K562 (cell line): ENCODE data around the gene FCHSD1. TPM values are rescaled to one million over a fixed set of nuclear protein-coding genes. Genes with fewer than 3 reads are reported as not detected.

Experiments used
- ARHGAP35 ChIP-seq: fragments of 450-650 bp; IDR thresholded peaks from 2 replicates; pipeline ENCODE4 v1.6.1; 2018; ENCODE audit not compliant: partially characterized antibody
- CBX3 ChIP-seq, 2 experiments: IDR thresholded peaks; 1 replicate in 1 of 2; 2 replicates in 1 of 2; pipeline ENCODE4 v1.6.1; 2012; ENCODE audit warnings: inconsistent platforms in 2 of 2, low read length in 2 of 2, borderline replicate concordance in 1 of 2, control low read depth in 1 of 2
- CBX8 ChIP-seq: fragments of 200-600 bp; sonication (generic); IDR thresholded peaks from 2 replicates; pipeline ENCODE4 v1.6.1; 2012; ENCODE audit warnings: borderline replicate concordance, mixed run types, low read depth, mild to moderate bottlenecking, moderate library complexity, mixed read lengths, low read length, control low read depth, inconsistent platforms; ENCODE audit not compliant: poor library complexity, severe bottlenecking; ENCODE audit errors: extremely low read depth
- FOSL1 ChIP-seq: fragments of 200-800 bp; sonication (Bioruptor generic); conservative IDR thresholded peaks from 2 replicates; pipeline ENCODE4 v1.6.1; 2016; ENCODE audit warnings: missing genetic modification characterization, missing compliant biosample characterization
- FOXA3 ChIP-seq, 2 experiments: fragments of 450-650 bp in 1 of 2; sonication (generic) in 1 of 2; formaldehyde crosslinking; IDR thresholded peaks in 1 of 2; conservative IDR thresholded peaks in 1 of 2; 2 replicates each; pipeline versions ENCODE4 v1.4.0 to v1.8.0; 2020 to 2022; ENCODE audit warnings: mild to moderate bottlenecking in 2 of 2, missing genetic modification reagents in 1 of 2
- FOXJ2 ChIP-seq: fragments of 200-800 bp; sonication (Bioruptor generic); IDR thresholded peaks from 2 replicates; pipeline ENCODE4 v1.6.1; 2016; ENCODE audit warnings: missing genetic modification characterization, missing compliant biosample characterization
- FOXJ3 ChIP-seq: sonication (generic); formaldehyde crosslinking; IDR thresholded peaks from 2 replicates; pipeline ENCODE4 v1.4.0; 2020; ENCODE audit warnings: mild to moderate bottlenecking, missing genetic modification reagents
- GTF2E2 ChIP-seq: fragments of 200-800 bp; sonication (Bioruptor generic); IDR thresholded peaks from 2 replicates; pipeline ENCODE4 v1.6.1; 2016; ENCODE audit warnings: missing genetic modification characterization, missing compliant biosample characterization
- HDAC1 ChIP-seq, 2 experiments: fragments of 450-650 bp; IDR thresholded peaks; 2 replicates each; pipeline ENCODE4 v1.6.1; 2016 to 2017; ENCODE audit warnings: inconsistent platforms in 1 of 2, mild to moderate bottlenecking in 1 of 2, moderate library complexity in 1 of 2
- HNRNPL ChIP-seq: fragments of 200-400 bp; formaldehyde crosslinking; IDR thresholded peaks from 2 replicates; pipeline ENCODE4 v1.6.1; 2017; ENCODE audit warnings: low read depth, mild to moderate bottlenecking, low read length
- HSF4 ChIP-seq: fragments of 250-450 bp; sonication (Bioruptor Pico); IDR thresholded peaks from 2 replicates; pipeline ENCODE4 v2.1.2; 2022; ENCODE audit warnings: mild to moderate bottlenecking, moderate library complexity, borderline replicate concordance
- KDM2B ChIP-seq: fragments of 250-450 bp; sonication (Bioruptor Pico); IDR thresholded peaks from 2 replicates; pipeline ENCODE4 v1.8.0; 2021; ENCODE audit warnings: mild to moderate bottlenecking, moderate library complexity
- LEF1 ChIP-seq: fragments of 450-650 bp; IDR thresholded peaks from 2 replicates; pipeline ENCODE4 v1.6.1; 2016; ENCODE audit warnings: mild to moderate bottlenecking
- MCM2 ChIP-seq: fragments of 450-650 bp; IDR thresholded peaks from 2 replicates; pipeline ENCODE4 v1.6.1; 2017; ENCODE audit warnings: low read depth, mild to moderate bottlenecking
- MEIS2 ChIP-seq: fragments of 450-650 bp; IDR thresholded peaks from 2 replicates; pipeline ENCODE4 v1.6.1; 2014; ENCODE audit warnings: mild to moderate bottlenecking; ENCODE audit not compliant: partially characterized antibody
- MIER1 ChIP-seq: fragments of 450-650 bp; IDR thresholded peaks from 2 replicates; pipeline ENCODE4 v1.6.1; 2016; ENCODE audit warnings: antibody characterized with exemption, mild to moderate bottlenecking, low read depth
- NCOA6 ChIP-seq: fragments of 450-650 bp; IDR thresholded peaks from 2 replicates; pipeline ENCODE4 v1.6.1; 2017; ENCODE audit warnings: mild to moderate bottlenecking
- NFATC3 ChIP-seq: fragments of 450-650 bp; IDR thresholded peaks from 2 replicates; pipeline ENCODE4 v1.6.1; 2017; ENCODE audit warnings: mild to moderate bottlenecking
- PHTF2 ChIP-seq: fragments of 250-450 bp; sonication (Bioruptor Pico); IDR thresholded peaks from 2 replicates; pipeline ENCODE4 v1.5.0; 2021; ENCODE audit warnings: mild to moderate bottlenecking
- PKNOX1 ChIP-seq: fragments of 450-650 bp; IDR thresholded peaks from 2 replicates; pipeline ENCODE4 v1.6.1; 2016
- SIN3B ChIP-seq: fragments of 450-650 bp; IDR thresholded peaks from 2 replicates; pipeline ENCODE4 v1.6.1; 2017; ENCODE audit warnings: low read depth, mild to moderate bottlenecking, moderate library complexity
- SOX6 ChIP-seq: fragments of 450-650 bp; IDR thresholded peaks from 2 replicates; pipeline ENCODE4 v1.6.1; 2014; ENCODE audit warnings: mild to moderate bottlenecking
- SREBF1 ChIP-seq: fragments of 150-350 bp; IDR thresholded peaks from 2 replicates; pipeline ENCODE4 v1.6.1; 2014; ENCODE audit warnings: antibody characterized with exemption, low read depth, low read length, borderline replicate concordance
- TAF1 ChIP-seq: IDR thresholded peaks from 2 replicates; pipeline ENCODE4 v1.6.1; 2011; ENCODE audit warnings: mild to moderate bottlenecking, low read length, moderate library complexity; ENCODE audit not compliant: insufficient read depth, control insufficient read depth, severe bottlenecking; ENCODE audit errors: extremely low read depth
- TCF15 ChIP-seq: fragments of 250-450 bp; sonication (Bioruptor Pico); IDR thresholded peaks from 2 replicates; pipeline ENCODE4 v1.8.0; 2022; ENCODE audit warnings: moderate library complexity, mild to moderate bottlenecking, inconsistent platforms
- TFAM ChIP-seq: fragments of 250-450 bp; sonication (Bioruptor Pico); conservative IDR thresholded peaks from 2 replicates; pipeline ENCODE4 v1.5.0; 2021; ENCODE audit warnings: mild to moderate bottlenecking, moderate library complexity
- TRIM28 ChIP-seq: fragments of 450-650 bp; IDR thresholded peaks from 2 replicates; pipeline ENCODE4 v1.6.1; 2017
- ZNF239 ChIP-seq: fragments of 250-450 bp; sonication (Bioruptor Pico); IDR thresholded peaks from 2 replicates; pipeline ENCODE4 v1.4.0; 2020; ENCODE audit warnings: mild to moderate bottlenecking
- polyA plus RNA-seq, 8 experiments: library from polyadenylated mRNA; depleted of rRNA in 4 of 8; stranded (reverse) in 5 of 8; unstranded in 3 of 8; fragments of >200 nt; fragmentation: Nextera tagmentation in 2 of 8; fragmentation: Illumina TruSeq in 1 of 8; extraction: Ambion mirVana in 2 of 8; extraction: Trizol in 1 of 8; gene quantifications; 2 replicates each; pipeline versions ENCODE4 v1.2.1 to v1.2.3, GENCODE V29; 2011 to 2014; ENCODE audit warnings: inconsistent platforms in 1 of 8, missing spikeins in 1 of 8
- total RNA-seq, 7 experiments: library from RNA; depleted of rRNA in 6 of 7; stranded (reverse); fragments of >200 nt in 6 of 7; fragmentation: Illumina TruSeq in 2 of 7; extraction: Trizol in 2 of 7; gene quantifications; 2 replicates each; pipeline versions ENCODE4 v1.2.1 to v1.2.3, GENCODE V29; 2011 to 2021; ENCODE audit warnings: low replicate concordance in 1 of 7
- TF ChIP-seq, protein P1 (sequence below): fragments of 200-800 bp; sonication (Bioruptor generic); IDR thresholded peaks from 2 replicates; pipeline ENCODE4 v1.6.1; 2017; ENCODE audit warnings: missing genetic modification characterization, missing compliant biosample characterization

FCHSD1 gene
- total and polyA plus RNA-seq, 9 of the 15 experiments (the other 6 are each of a cell fraction or from before 2014, with no cell fraction given): 0.35 to 37.5 (median 13.6) TPM

GRCh38 chr5:141691867-141692532 lies 40.8 kb upstream of the FCHSD1 start (continued):
- TF ChIP-seq, protein P1, sequence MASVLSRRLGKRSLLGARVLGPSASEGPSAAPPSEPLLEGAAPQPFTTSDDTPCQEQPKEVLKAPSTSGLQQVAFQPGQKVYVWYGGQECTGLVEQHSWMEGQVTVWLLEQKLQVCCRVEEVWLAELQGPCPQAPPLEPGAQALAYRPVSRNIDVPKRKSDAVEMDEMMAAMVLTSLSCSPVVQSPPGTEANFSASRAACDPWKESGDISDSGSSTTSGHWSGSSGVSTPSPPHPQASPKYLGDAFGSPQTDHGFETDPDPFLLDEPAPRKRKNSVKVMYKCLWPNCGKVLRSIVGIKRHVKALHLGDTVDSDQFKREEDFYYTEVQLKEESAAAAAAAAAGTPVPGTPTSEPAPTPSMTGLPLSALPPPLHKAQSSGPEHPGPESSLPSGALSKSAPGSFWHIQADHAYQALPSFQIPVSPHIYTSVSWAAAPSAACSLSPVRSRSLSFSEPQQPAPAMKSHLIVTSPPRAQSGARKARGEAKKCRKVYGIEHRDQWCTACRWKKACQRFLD (CRISPR knock-in tag): no peak; the same call in 1 of the 2 replicates
- no peak for TF ChIP-seq HNRNPL
- no peak for TF ChIP-seq MCM2
- 0 out of 2 replicates have a peak, but pooled peaks have one; percentile 32 for TF ChIP-seq SREBF1
- TF ChIP-seq GTF2E2 (tag): no peak; the same call in none of the 2 replicates
- TF ChIP-seq PHTF2 (CRISPR knock-in tag): no peak
- no peak for TF ChIP-seq ZNF239
- no peak for TF ChIP-seq TAF1
- TF ChIP-seq MEIS2: no peak
- TF ChIP-seq HSF4 (CRISPR knock-in tag): no peak
- no peak for TF ChIP-seq TRIM28
- TF ChIP-seq LEF1: no peak
- no peak for TF ChIP-seq NCOA6
- TF ChIP-seq PKNOX1: no peak
- no peak for TF ChIP-seq FOXA3 (CRISPR knock-in tag; conservative IDR thresholded peaks at IDR 0.05 in 1 of 2, IDR thresholded peaks at IDR 0.05 in 1 of 2)
- no peak for TF ChIP-seq CBX8
- no peak for TF ChIP-seq ARHGAP35
- TF ChIP-seq SOX6: no peak
- TF ChIP-seq SIN3B: peak; percentile 72
- no peak for TF ChIP-seq TCF15
- TF ChIP-seq HDAC1 (IDR thresholded peaks at IDR 0.05): no peak
- no peak for TF ChIP-seq KDM2B (CRISPR knock-in tag)
- TF ChIP-seq MIER1: 0 out of 2 replicates have a peak, but pooled peaks have one; percentile 47
- 0 out of 2 replicates have a peak, but pooled peaks have one; percentile 16 for TF ChIP-seq FOSL1 (tag)
- no peak for TF ChIP-seq NFATC3
- TF ChIP-seq TFAM (CRISPR knock-in tag): no peak
- 0 out of 3 replicates have a peak, but pooled peaks of 1 of the 2 experiments have one; percentile 42 for TF ChIP-seq CBX3 (IDR thresholded peaks at IDR 0.05; ENCODE audit: borderline replicate concordance in 1 of 2, low read length in 2 of 2)
- no peak for TF ChIP-seq FOXJ2 (tag)
- no peak for TF ChIP-seq FOXJ3 (CRISPR knock-in tag)
